HepG2 (cell line): ENCODE measurements around the gene SLC4A2. TPM values are rescaled to one million over a fixed set of nuclear protein-coding genes. Genes with fewer than 3 reads are reported as not detected.

Experiments used
- ARHGAP35 ChIP-seq: sonication (generic); formaldehyde crosslinking; IDR thresholded peaks from 2 replicates; pipeline ENCODE4 v1.9.0; 2022; ENCODE audit warnings: mild to moderate bottlenecking, inconsistent platforms, moderate library complexity, missing genetic modification reagents, borderline replicate concordance
- ASH2L ChIP-seq: fragments of 300-600, 200-600 bp; sonication (generic); IDR thresholded peaks from 2 replicates; pipeline ENCODE4 v1.7.0; 2017; ENCODE audit warnings: low read depth, mild to moderate bottlenecking, moderate library complexity, mixed read lengths, low read length; ENCODE audit not compliant: insufficient read length
- HOXA9 ChIP-seq: sonication (generic); formaldehyde crosslinking; IDR thresholded peaks from 2 replicates; pipeline ENCODE4 v1.8.1; 2022; ENCODE audit warnings: missing genetic modification reagents, mild to moderate bottlenecking, moderate library complexity, borderline replicate concordance
- MAF1 ChIP-seq: sonication (generic); formaldehyde crosslinking; IDR thresholded peaks from 2 replicates; pipeline ENCODE4 v1.5.0; 2020; ENCODE audit warnings: missing genetic modification reagents, borderline replicate concordance
- PLRG1 ChIP-seq: fragments of 450-650 bp; conservative IDR thresholded peaks from 2 replicates; pipeline ENCODE4 v1.6.1; 2016
- PPARG ChIP-seq: conservative IDR thresholded peaks from 2 replicates; pipeline ENCODE4 v1.6.1; 2016; ENCODE audit warnings: missing biosample characterization, missing genetic modification reagents
- RARA ChIP-seq: IDR thresholded peaks from 2 replicates; pipeline ENCODE4 v1.6.1; 2016; ENCODE audit warnings: missing genetic modification reagents, missing compliant biosample characterization
- TCF7 ChIP-seq: sonication (generic); IDR thresholded peaks from 2 replicates; pipeline ENCODE4 v1.6.1; 2016; ENCODE audit warnings: antibody characterized with exemption, low read depth
- ZNF160 ChIP-seq: sonication (generic); formaldehyde crosslinking; IDR thresholded peaks from 2 replicates; pipeline ENCODE4 v1.8.0; 2022; ENCODE audit warnings: mild to moderate bottlenecking, inconsistent platforms, missing genetic modification reagents
- ZNF317 ChIP-seq: sonication (generic); formaldehyde crosslinking; IDR thresholded peaks from 2 replicates; pipeline ENCODE4 v1.5.0; 2020; ENCODE audit warnings: mild to moderate bottlenecking, missing genetic modification reagents
- ZNF329 ChIP-seq: sonication (generic); formaldehyde crosslinking; IDR thresholded peaks from 2 replicates; pipeline ENCODE4 v1.9.0; 2021; ENCODE audit warnings: low read depth, mild to moderate bottlenecking, missing genetic modification reagents
- ZNF350 ChIP-seq: sonication (generic); formaldehyde crosslinking; IDR thresholded peaks from 2 replicates; pipeline ENCODE4 v1.4.0; 2020; ENCODE audit warnings: mild to moderate bottlenecking, low read depth, missing genetic modification reagents, borderline replicate concordance
- ZNF382 ChIP-seq: sonication (generic); formaldehyde crosslinking; IDR thresholded peaks from 2 replicates; pipeline ENCODE4 v1.5.0; 2020; ENCODE audit warnings: missing genetic modification reagents, mild to moderate bottlenecking, borderline replicate concordance
- ZNF567 ChIP-seq: sonication (generic); formaldehyde crosslinking; IDR thresholded peaks from 2 replicates; pipeline ENCODE4 v1.8.1; 2023; ENCODE audit warnings: mild to moderate bottlenecking, missing genetic modification reagents, borderline replicate concordance
- ZNF703 ChIP-seq: sonication (generic); formaldehyde crosslinking; IDR thresholded peaks from 2 replicates; pipeline ENCODE4 v1.5.1; 2020; ENCODE audit warnings: missing genetic modification reagents, mild to moderate bottlenecking, moderate library complexity, borderline replicate concordance
- ZNF780A ChIP-seq: sonication (generic); formaldehyde crosslinking; IDR thresholded peaks from 2 replicates; pipeline ENCODE4 v1.8.0; 2022; ENCODE audit warnings: mild to moderate bottlenecking, missing genetic modification reagents, moderate library complexity
- ZSCAN30 ChIP-seq: sonication (generic); formaldehyde crosslinking; IDR thresholded peaks from 2 replicates; pipeline ENCODE4 v1.5.0; 2020; ENCODE audit warnings: mild to moderate bottlenecking, missing genetic modification reagents
- polyA plus RNA-seq, 8 experiments: library from polyadenylated mRNA; depleted of rRNA in 3 of 8; stranded (reverse) in 7 of 8; unstranded in 1 of 8; fragments of >200 nt; fragmentation: Illumina TruSeq in 4 of 8; extraction: Trizol in 4 of 8; gene quantifications; 2 replicates each; pipeline versions ENCODE4 v1.2.1 to v1.2.3, GENCODE V29; 2011 to 2016; ENCODE audit warnings: low read depth in 4 of 8, missing spikeins in 1 of 8, mixed read lengths in 1 of 8; ENCODE audit not compliant: insufficient read depth in 1 of 8
- total RNA-seq, 5 experiments: library from RNA; depleted of rRNA; stranded (reverse); fragments of >200 nt; fragmentation: Illumina TruSeq; extraction: Trizol; gene quantifications; 2 replicates each; pipeline ENCODE4 v1.2.3, GENCODE V29; 2016; ENCODE audit warnings: low read depth in 1 of 5
- TF ChIP-seq, protein P1 (sequence below): sonication (generic); formaldehyde crosslinking; IDR thresholded peaks from 2 replicates; pipeline ENCODE4 v1.5.0; 2020; ENCODE audit warnings: missing genetic modification reagents
- TF ChIP-seq, protein P2 (sequence below): sonication (generic); formaldehyde crosslinking; IDR thresholded peaks from 2 replicates; pipeline ENCODE4 v1.4.0; 2020; ENCODE audit warnings: missing genetic modification reagents
- TF ChIP-seq, protein P3 (sequence below), 2 experiments: sonication (generic) in 1 of 2; formaldehyde crosslinking in 1 of 2; IDR thresholded peaks; 2 replicates each; pipeline versions ENCODE4 v1.6.1 to v1.9.0; 2014 to 2022; ENCODE audit warnings: antibody characterized with exemption in 1 of 2, borderline replicate concordance in 1 of 2, inconsistent platforms in 1 of 2, low read depth in 1 of 2, missing genetic modification reagents in 1 of 2

SLC4A2 gene
- total and polyA plus RNA-seq, 2 of the 13 experiments (the other 11 are each of a cell fraction or from before 2014, with no cell fraction given), result 51.9 to 73.4 TPM

DNA sequence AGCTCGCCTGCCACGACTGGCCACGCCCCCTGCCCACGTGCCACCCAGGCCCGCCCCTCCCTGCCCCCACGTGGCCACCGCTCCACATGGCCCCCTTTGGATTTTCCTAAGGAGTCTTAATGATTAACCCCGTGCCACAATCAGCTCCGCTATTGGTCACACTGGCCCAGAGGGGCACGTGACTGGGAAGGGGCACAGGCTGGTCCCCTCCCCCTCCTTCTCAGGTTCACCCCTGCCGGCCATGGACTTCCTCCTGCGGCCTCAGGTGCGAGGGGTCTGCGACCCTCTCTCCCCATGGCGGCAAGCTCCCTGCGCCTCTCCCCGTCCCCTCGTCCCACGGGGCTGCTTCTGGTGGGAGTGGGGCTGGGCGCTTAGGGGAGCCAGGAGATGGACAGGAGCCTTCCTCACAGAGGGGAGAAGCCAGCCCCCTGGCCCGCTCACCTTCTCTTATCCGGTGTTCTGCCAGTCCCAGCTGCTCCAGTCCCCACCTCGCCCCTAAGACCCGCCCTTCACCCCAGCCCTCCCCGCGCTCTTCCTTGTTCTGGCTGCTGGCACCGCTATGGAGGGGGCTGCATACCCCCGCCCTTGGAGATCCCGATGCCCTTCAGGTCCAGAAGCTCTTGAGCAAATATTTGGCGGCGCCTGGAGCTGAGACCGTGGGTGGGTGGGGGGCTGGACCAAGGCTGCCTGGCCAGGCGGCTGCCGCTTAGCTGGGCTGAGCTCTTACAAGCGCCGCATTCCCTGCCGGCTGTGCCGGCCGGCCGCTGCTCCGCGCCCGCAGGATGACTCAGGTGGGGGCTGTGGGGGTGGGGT, 3.2 kb downstream of the SLC4A2 start (continued):
- TF ChIP-seq MAF1 (CRISPR knock-in tag) (no peak), PPARG (CRISPR knock-in tag) (0 out of 2 replicates have a peak, but pooled peaks have one; percentile 33), ZNF567 (no peak), RARA (CRISPR knock-in tag) (peak; percentile 38), ARHGAP35 (CRISPR knock-in tag) (no peak; the same call in 1 of the 2 replicates), ZNF329 (no peak), ZNF160 (CRISPR knock-in tag) (no peak), ASH2L (peak; percentile 67), ZNF350 (CRISPR knock-in tag) (peak; percentile 82; the same call in 1 of the 2 replicates), ZNF780A (CRISPR knock-in tag) (no peak; the same call in 1 of the 2 replicates), PLRG1 (no peak), ZNF703 (CRISPR knock-in tag) (no peak), ZNF382 (CRISPR knock-in tag) (no peak), HOXA9 (CRISPR knock-in tag) (no peak), TCF7 (0 out of 2 replicates have a peak, but pooled peaks have one; percentile 5), ZNF317 (no peak), ZSCAN30 (CRISPR knock-in tag) (no peak)
- TF ChIP-seq, protein P1, sequence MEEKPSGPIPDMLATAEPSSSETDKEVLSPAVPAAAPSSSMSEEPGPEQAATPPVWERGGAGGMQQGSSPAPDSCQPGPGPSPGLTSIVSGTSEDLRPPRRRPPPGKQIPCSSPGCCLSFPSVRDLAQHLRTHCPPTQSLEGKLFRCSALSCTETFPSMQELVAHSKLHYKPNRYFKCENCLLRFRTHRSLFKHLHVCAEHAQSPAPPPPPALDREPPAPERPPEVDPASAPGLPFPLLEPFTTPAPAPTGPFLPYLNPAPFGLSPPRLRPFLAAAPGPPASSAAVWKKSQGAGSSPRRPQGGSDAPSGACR (CRISPR knock-in tag), result 0 out of 2 replicates have a peak, but pooled peaks have one; percentile 48
- TF ChIP-seq, protein P2, sequence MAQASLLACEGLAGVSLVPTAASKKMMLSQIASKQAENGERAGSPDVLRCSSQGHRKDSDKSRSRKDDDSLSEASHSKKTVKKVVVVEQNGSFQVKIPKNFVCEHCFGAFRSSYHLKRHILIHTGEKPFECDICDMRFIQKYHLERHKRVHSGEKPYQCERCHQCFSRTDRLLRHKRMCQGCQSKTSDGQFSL (CRISPR knock-in tag), result no peak
- TF ChIP-seq, protein P3, sequence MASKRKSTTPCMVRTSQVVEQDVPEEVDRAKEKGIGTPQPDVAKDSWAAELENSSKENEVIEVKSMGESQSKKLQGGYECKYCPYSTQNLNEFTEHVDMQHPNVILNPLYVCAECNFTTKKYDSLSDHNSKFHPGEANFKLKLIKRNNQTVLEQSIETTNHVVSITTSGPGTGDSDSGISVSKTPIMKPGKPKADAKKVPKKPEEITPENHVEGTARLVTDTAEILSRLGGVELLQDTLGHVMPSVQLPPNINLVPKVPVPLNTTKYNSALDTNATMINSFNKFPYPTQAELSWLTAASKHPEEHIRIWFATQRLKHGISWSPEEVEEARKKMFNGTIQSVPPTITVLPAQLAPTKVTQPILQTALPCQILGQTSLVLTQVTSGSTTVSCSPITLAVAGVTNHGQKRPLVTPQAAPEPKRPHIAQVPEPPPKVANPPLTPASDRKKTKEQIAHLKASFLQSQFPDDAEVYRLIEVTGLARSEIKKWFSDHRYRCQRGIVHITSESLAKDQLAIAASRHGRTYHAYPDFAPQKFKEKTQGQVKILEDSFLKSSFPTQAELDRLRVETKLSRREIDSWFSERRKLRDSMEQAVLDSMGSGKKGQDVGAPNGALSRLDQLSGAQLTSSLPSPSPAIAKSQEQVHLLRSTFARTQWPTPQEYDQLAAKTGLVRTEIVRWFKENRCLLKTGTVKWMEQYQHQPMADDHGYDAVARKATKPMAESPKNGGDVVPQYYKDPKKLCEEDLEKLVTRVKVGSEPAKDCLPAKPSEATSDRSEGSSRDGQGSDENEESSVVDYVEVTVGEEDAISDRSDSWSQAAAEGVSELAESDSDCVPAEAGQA (IDR thresholded peaks at IDR 0.05; ENCODE audit: low read depth), result no peak
- TF ChIP-seq, protein P3 (CRISPR knock-in tag; IDR thresholded peaks at IDR 0.05; ENCODE audit: borderline replicate concordance), result no peak
